Panc1 (cell line): ENCODE data around the gene SHISA8.

ENCODE experiments used
- CTCF ChIP-seq: fragments of 450-650 bp; IDR thresholded peaks from 2 replicates; pipeline ENCODE4 v1.5.1; 2017; ENCODE audit warnings: mild to moderate bottlenecking
- POLR2AphosphoS5 ChIP-seq: IDR thresholded peaks from 2 replicates; pipeline ENCODE4 v1.6.1; 2012; ENCODE audit warnings: mild to moderate bottlenecking, low read depth, low read length, moderate library complexity
- REST ChIP-seq, 2 experiments: IDR thresholded peaks; 2 replicates each; pipeline ENCODE4 v1.6.1; 2011 to 2012; ENCODE audit warnings: low read depth in 2 of 2, control low read depth in 1 of 2, low read length in 1 of 2, mild to moderate bottlenecking in 1 of 2, moderate library complexity in 1 of 2; ENCODE audit not compliant: insufficient read depth in 1 of 2
- SIN3A ChIP-seq: IDR thresholded peaks from 2 replicates; pipeline ENCODE4 v1.6.1; 2012; ENCODE audit warnings: low read depth, mild to moderate bottlenecking, low read length, moderate library complexity, borderline replicate concordance; ENCODE audit not compliant: insufficient read depth
- TCF7L2 ChIP-seq: IDR thresholded peaks from 2 replicates; pipeline ENCODE4 v1.6.1; 2011; ENCODE audit warnings: mild to moderate bottlenecking, low read depth, low read length, inconsistent platforms

GRCh38 chr22:41915035-41915785 lies at the start of gene SHISA8:
- no peak for TF ChIP-seq CTCF
- TF ChIP-seq TCF7L2: no peak
- TF ChIP-seq REST (IDR thresholded peaks at IDR 0.05; ENCODE audit: insufficient read depth in 1 of 2, low read depth in 2 of 2, low read length in 1 of 2): no peak
- no peak for TF ChIP-seq POLR2AphosphoS5
- no peak for TF ChIP-seq SIN3A
